Keratinocyte (primary cell): ENCODE measurements around the gene GNAS-AS1. TPM values are rescaled to one million over a fixed set of nuclear protein-coding genes. Genes with fewer than 3 reads are reported as not detected.

ENCODE experiments used
- DNase-seq: peaks from one replicate; pipeline ENCODE4 v3.0.0-alpha.2; 2011; ENCODE audit warnings: low read depth, missing footprints, low spot score
- FAIRE-seq: peaks from 2 replicates; lab custom pipeline; 2011; peaks lifted over from hg19 to GRCh38; lab: Jason Lieb, UNC
- H2AFZ ChIP-seq: 2 replicates; pipeline ENCODE4 v1.6.0; 2012; ENCODE audit warnings: low read length, control low read depth, inconsistent platforms; ENCODE audit not compliant: control insufficient read depth
- H3K27ac ChIP-seq: 2 replicates; pipeline ENCODE4 v1.5.1; 2011; ENCODE audit warnings: low read length; ENCODE audit not compliant: control insufficient read depth, insufficient read depth
- H3K27me3 ChIP-seq: 3 replicates; pipeline ENCODE4 v1.6.0; 2011; ENCODE audit warnings: low read length; ENCODE audit not compliant: control insufficient read depth, insufficient read depth; ENCODE audit errors: extremely low read depth
- H3K36me3 ChIP-seq, 2 experiments: 2 replicates in 1 of 2; 3 replicates in 1 of 2; pipeline ENCODE4 v1.5.1; 2011; ENCODE audit warnings: low read length in 2 of 2, mild to moderate bottlenecking in 1 of 2; ENCODE audit not compliant: control insufficient read depth in 2 of 2, insufficient read depth in 2 of 2; ENCODE audit errors: extremely low read depth in 1 of 2
- H3K4me1 ChIP-seq: 3 replicates; pipeline ENCODE4 v1.5.1; 2011; ENCODE audit warnings: low read length; ENCODE audit not compliant: control insufficient read depth, insufficient read depth; ENCODE audit errors: extremely low read depth
- H3K4me2 ChIP-seq: 3 replicates; pipeline ENCODE4 v1.6.0; 2011; ENCODE audit warnings: low read depth, low read length; ENCODE audit not compliant: control insufficient read depth, insufficient read depth; ENCODE audit errors: extremely low read depth
- H3K4me3 ChIP-seq, 3 experiments: fragments of 200-600 bp in 1 of 3; sonication (generic) in 1 of 3; 2 replicates in 2 of 3; 3 replicates in 1 of 3; pipeline ENCODE4 v1.5.1; 2011 to 2016; ENCODE audit warnings: low read length in 3 of 3, mild to moderate bottlenecking in 3 of 3, control low read depth in 2 of 3, inconsistent platforms in 1 of 3, low read depth in 1 of 3, mixed read lengths in 1 of 3, mixed run types in 1 of 3, moderate library complexity in 1 of 3; ENCODE audit not compliant: control insufficient read depth in 2 of 3, insufficient read depth in 2 of 3; ENCODE audit errors: extremely low read depth in 1 of 3
- H3K79me2 ChIP-seq: 2 replicates; pipeline ENCODE4 v1.6.0; 2012; ENCODE audit warnings: low read length; ENCODE audit not compliant: control insufficient read depth, insufficient read depth
- H3K9ac ChIP-seq: 3 replicates; pipeline ENCODE4 v1.6.0; 2011; ENCODE audit warnings: low read length; ENCODE audit not compliant: control insufficient read depth, insufficient read depth; ENCODE audit errors: extremely low read depth
- H3K9me1 ChIP-seq: 3 replicates; pipeline ENCODE4 v1.6.0; 2011; ENCODE audit warnings: low read length; ENCODE audit not compliant: control insufficient read depth, insufficient read depth; ENCODE audit errors: extremely low read depth
- H3K9me3 ChIP-seq: 2 replicates; pipeline ENCODE4 v1.5.1; 2012; ENCODE audit warnings: low read depth, low read length; ENCODE audit not compliant: control insufficient read depth
- H4K20me1 ChIP-seq: 3 replicates; pipeline ENCODE4 v1.6.0; 2011; ENCODE audit warnings: low read length; ENCODE audit not compliant: control insufficient read depth, insufficient read depth; ENCODE audit errors: extremely low read depth
- EZH2 ChIP-seq: IDR thresholded peaks from one replicate; pipeline ENCODE4 v1.6.1; 2012; ENCODE audit warnings: inconsistent platforms, mild to moderate bottlenecking, low read length, moderate library complexity
- dilution Hi-C: fragments of 300-500 bp; cut with MboI; formaldehyde crosslinking; loops from one replicate; pipeline ENCODE4 v1.7.0; 2020; ENCODE audit warnings: low sequenced_read_pairs; ENCODE audit not compliant: extremely low pct_ligation_motif_present
- polyA plus RNA-seq, 5 experiments: library from polyadenylated mRNA; depleted of rRNA in 3 of 5; stranded (reverse) in 3 of 5; stranded (forward) in 1 of 5; unstranded in 1 of 5; fragments of >200 nt; gene quantifications; 1 replicate in 1 of 5; 2 replicates in 3 of 5; 3 replicates in 1 of 5; pipeline versions ENCODE4 v1.2.1 to v1.2.3, GENCODE V29; 2011 to 2012; ENCODE audit warnings: missing spikeins in 2 of 5, low read depth in 1 of 5, low replicate concordance in 1 of 5
- TF ChIP-seq, protein P1 (sequence below), 3 experiments: IDR thresholded peaks in 1 of 3; conservative IDR thresholded peaks in 1 of 3; optimal IDR thresholded peaks in 1 of 3; 2 replicates in 2 of 3; 3 replicates in 1 of 3; pipeline versions ENCODE3 to v1.5.1; 2011; ENCODE audit warnings: low read length in 3 of 3, mild to moderate bottlenecking in 3 of 3, moderate library complexity in 2 of 3, control low read depth in 1 of 3, inconsistent platforms in 1 of 3; ENCODE audit not compliant: insufficient read depth in 2 of 3; ENCODE audit errors: extremely low read depth in 1 of 3

The GNAS-AS1 gene
- polyA plus RNA-seq, 1 donor (not counting 4 experiments of a cell fraction or from before 2014, with no cell fraction given) = 0.31 TPM

DNA sequence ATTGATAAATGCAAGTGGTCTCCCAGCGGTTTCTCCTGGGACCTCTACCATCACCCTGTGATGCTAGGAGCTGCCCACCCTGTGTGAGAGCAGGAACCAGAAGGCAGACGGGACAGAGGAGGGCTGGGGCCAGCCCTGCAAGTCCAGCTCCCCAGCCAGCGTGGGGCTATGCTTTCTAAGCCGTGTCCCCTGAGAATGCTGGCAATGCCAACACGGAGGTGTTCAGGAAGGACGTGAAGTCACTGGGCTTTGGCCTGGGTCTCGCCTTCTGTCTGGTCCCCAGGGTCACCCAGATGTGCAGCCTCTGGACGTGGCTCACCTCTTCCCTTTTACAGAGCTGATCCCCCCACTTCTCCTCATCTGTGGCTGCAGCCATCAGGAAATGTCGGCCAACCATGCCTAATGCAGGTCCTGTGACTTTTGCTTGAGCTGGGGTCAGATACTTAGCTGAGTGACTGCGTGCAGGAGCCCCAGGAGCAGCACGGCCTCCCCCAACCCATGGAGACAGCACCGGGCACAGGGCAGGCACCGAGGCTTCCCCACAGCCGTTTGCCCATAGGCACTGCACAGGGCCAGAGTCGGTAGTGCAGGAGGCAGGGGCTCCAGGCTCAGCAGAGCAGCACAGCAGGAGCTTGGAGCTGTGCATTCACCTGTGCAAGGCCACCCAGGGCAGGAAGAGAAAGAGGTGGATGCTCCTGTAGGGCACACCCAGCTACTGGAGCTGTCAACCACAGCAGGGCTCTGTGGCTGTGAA lies 66.2 kb downstream of the GNAS-AS1 start:
- H3K4me2 ChIP-seq = no peak overlapping the region
- H2AFZ ChIP-seq = no peak overlapping the region
- dilution Hi-C loops = no loop called here
- H3K36me3 ChIP-seq = no peaks in the 10 kb centered on the region
- H4K20me1 ChIP-seq = no peaks in the 10 kb centered on the region
- no peak for FAIRE-seq
- TF ChIP-seq EZH2 = no peak
- TF ChIP-seq, protein P1, sequence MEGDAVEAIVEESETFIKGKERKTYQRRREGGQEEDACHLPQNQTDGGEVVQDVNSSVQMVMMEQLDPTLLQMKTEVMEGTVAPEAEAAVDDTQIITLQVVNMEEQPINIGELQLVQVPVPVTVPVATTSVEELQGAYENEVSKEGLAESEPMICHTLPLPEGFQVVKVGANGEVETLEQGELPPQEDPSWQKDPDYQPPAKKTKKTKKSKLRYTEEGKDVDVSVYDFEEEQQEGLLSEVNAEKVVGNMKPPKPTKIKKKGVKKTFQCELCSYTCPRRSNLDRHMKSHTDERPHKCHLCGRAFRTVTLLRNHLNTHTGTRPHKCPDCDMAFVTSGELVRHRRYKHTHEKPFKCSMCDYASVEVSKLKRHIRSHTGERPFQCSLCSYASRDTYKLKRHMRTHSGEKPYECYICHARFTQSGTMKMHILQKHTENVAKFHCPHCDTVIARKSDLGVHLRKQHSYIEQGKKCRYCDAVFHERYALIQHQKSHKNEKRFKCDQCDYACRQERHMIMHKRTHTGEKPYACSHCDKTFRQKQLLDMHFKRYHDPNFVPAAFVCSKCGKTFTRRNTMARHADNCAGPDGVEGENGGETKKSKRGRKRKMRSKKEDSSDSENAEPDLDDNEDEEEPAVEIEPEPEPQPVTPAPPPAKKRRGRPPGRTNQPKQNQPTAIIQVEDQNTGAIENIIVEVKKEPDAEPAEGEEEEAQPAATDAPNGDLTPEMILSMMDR (optimal IDR thresholded peaks at IDR 0.05 in 1 of 3, IDR thresholded peaks at IDR 0.05 in 1 of 3, conservative IDR thresholded peaks at IDR 0.05 in 1 of 3; ENCODE audit: extremely low read depth in 1 of 3, insufficient read depth in 2 of 3, low read length in 3 of 3) = no peak
- H3K4me1 ChIP-seq = no peaks in the 10 kb centered on the region
- H3K4me3 ChIP-seq = no peak overlapping the region
- no peaks in the 10 kb centered on the region for H3K79me2 ChIP-seq
- no peaks in the 10 kb centered on the region for H3K9me1 ChIP-seq
- no peak for DNase-seq
- peaks cover 48% of the 10 kb centered on the region for H3K27me3 ChIP-seq
- H3K9me3 ChIP-seq = no peaks in the 10 kb centered on the region
- no peak overlapping the region for H3K27ac ChIP-seq
- no peak overlapping the region for H3K9ac ChIP-seq

DNA sequence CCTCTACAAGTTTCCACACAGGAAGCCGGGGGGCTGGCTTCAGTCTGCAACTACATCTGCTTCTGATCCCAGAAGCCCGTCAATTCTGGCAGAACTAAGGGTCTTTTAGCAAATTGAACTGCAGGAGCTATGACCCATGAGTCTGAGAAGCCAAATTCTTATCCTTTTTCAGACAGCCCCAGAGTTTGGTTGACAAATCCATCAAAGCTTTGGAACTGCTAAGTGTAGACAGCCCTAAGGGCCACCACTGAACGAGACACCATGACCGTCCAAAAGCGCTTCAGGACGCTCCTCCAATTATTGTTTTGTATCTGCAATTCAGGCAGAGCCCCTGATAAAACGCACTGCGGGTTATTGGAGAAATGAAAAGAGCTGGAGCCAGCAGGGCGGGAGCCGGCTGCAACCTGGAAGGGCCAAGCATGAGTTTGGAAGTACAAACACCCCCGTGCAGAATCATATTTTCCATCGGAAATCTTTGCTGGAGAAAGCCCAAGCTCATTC lies 67.1 kb downstream of the GNAS-AS1 start:
- no peaks in the 10 kb centered on the region for H3K9me3 ChIP-seq
- H3K4me1 ChIP-seq = no peaks in the 10 kb centered on the region
- FAIRE-seq (no peak), DNase-seq (no peak)
- peaks cover 46% of the 10 kb centered on the region for H3K27me3 ChIP-seq
- no peaks in the 10 kb centered on the region for H3K36me3 ChIP-seq
- H3K9ac ChIP-seq = no peak overlapping the region
- H3K4me3 ChIP-seq = no peak overlapping the region
- dilution Hi-C loops = no loop called here
- H4K20me1 ChIP-seq = no peaks in the 10 kb centered on the region
- no peak overlapping the region for H3K27ac ChIP-seq
- no peaks in the 10 kb centered on the region for H3K9me1 ChIP-seq
- H2AFZ ChIP-seq = no peak overlapping the region
- no peaks in the 10 kb centered on the region for H3K79me2 ChIP-seq
- no peak for TF ChIP-seq EZH2
- TF ChIP-seq, protein P1 (optimal IDR thresholded peaks at IDR 0.05 in 1 of 3, IDR thresholded peaks at IDR 0.05 in 1 of 3, conservative IDR thresholded peaks at IDR 0.05 in 1 of 3; ENCODE audit: extremely low read depth in 1 of 3, insufficient read depth in 2 of 3, low read length in 3 of 3) = no peak
- no peak overlapping the region for H3K4me2 ChIP-seq
